ENCODE data around the gene KIAA0513. TPM values are rescaled to one million over a fixed set of nuclear protein-coding genes. Genes with fewer than 3 reads are reported as not detected.

Gene KIAA0513
- total RNA-seq, 1 donor from 2014 or later = 6.1 TPM

- Histone ChIP-seq H3K36me3 (no peaks in the 10 kb centered on the region), H3K4me3 (no peak overlapping the region), H4K20me1 (ENCODE audit: low read depth) (peaks cover 82% of the 10 kb centered on the region), H3K9ac (no peak overlapping the region), H2AFZ (replicated peaks) (no peak overlapping the region), H3K27me3 (no peaks in the 10 kb centered on the region), H3K4me2 (no peak overlapping the region), H3K9me3 (ENCODE audit: low read depth) (no peaks in the 10 kb centered on the region), H3K79me2 (ENCODE audit: low read depth) (peaks cover 94% of the 10 kb centered on the region), H3F3A (ENCODE audit: low read depth) (peaks cover 2% of the 10 kb centered on the region), H3K4me1 (peaks cover 22% of the 10 kb centered on the region), H3K27ac (no peak overlapping the region)
- H3K27ac Mint-ChIP-seq = no peak overlapping the region
- no peak overlapping the region for H3K4me3 Mint-ChIP-seq
- H3K36me3 Mint-ChIP-seq = peaks cover 8% of the 10 kb centered on the region
- TF ChIP-seq EZH2 (IDR thresholded peaks at IDR 0.05) = no peak
- no peak for DNase-seq (ENCODE audit: low spot score)
- H3K4me1 Mint-ChIP-seq = peaks cover 40% of the 10 kb centered on the region
- H3K27me3 Mint-ChIP-seq (ENCODE audit: insufficient read depth, low read depth) = no peaks in the 10 kb centered on the region
- no peaks in the 10 kb centered on the region for H3K9me3 Mint-ChIP-seq
Observed at GRCh38 chr16:85006639-85007038, 21.0 kb upstream of the KIAA0513 start.

GRCh38 chr16:85007496-85008214 lies 19.9 kb upstream of the KIAA0513 start:
- Histone ChIP-seq H3K4me3 (no peak overlapping the region), H2AFZ (replicated peaks) (no peak overlapping the region), H3K27me3 (no peaks in the 10 kb centered on the region), H3K4me1 (peaks cover 16% of the 10 kb centered on the region), H3K4me2 (no peak overlapping the region), H3K9me3 (ENCODE audit: low read depth) (no peaks in the 10 kb centered on the region), H3K27ac (no peak overlapping the region), H3F3A (ENCODE audit: low read depth) (peaks cover 9% of the 10 kb centered on the region), H3K9ac (no peak overlapping the region), H3K79me2 (ENCODE audit: low read depth) (peaks cover 84% of the 10 kb centered on the region), H3K36me3 (no peaks in the 10 kb centered on the region), H4K20me1 (ENCODE audit: low read depth) (peaks cover 71% of the 10 kb centered on the region)
- no peak for DNase-seq (ENCODE audit: low spot score)
- Mint-ChIP-seq H3K27me3 (ENCODE audit: insufficient read depth, low read depth) (peaks cover 3% of the 10 kb centered on the region), H3K4me1 (peaks cover 40% of the 10 kb centered on the region), H3K9me3 (no peaks in the 10 kb centered on the region), H3K27ac (no peak overlapping the region), H3K4me3 (no peak overlapping the region), H3K36me3 (peaks cover 4% of the 10 kb centered on the region)
- TF ChIP-seq EZH2phosphoT487 (IDR thresholded peaks at IDR 0.05) = no peak
- TF ChIP-seq CTCF (IDR thresholded peaks at IDR 0.05) = no peak
- no peak for TF ChIP-seq EZH2 (IDR thresholded peaks at IDR 0.05)

- H3F3A ChIP-seq (ENCODE audit: low read depth) = peaks cover 9% of the 10 kb centered on the region
- H3K4me1 ChIP-seq = peaks cover 10% of the 10 kb centered on the region
- no peaks in the 10 kb centered on the region for H3K27me3 ChIP-seq
- no peak for TF ChIP-seq CTCF (IDR thresholded peaks at IDR 0.05)
- TF ChIP-seq EZH2phosphoT487 (IDR thresholded peaks at IDR 0.05) = no peak
- no peak for TF ChIP-seq EZH2 (IDR thresholded peaks at IDR 0.05)
- no peak overlapping the region for H3K9ac ChIP-seq
- no peaks in the 10 kb centered on the region for H3K9me3 Mint-ChIP-seq
- no peak overlapping the region for H3K27ac ChIP-seq
- H3K36me3 ChIP-seq = no peaks in the 10 kb centered on the region
- no peak for DNase-seq (ENCODE audit: low spot score)
- H3K4me3 Mint-ChIP-seq = no peak overlapping the region
- peaks cover 78% of the 10 kb centered on the region for H3K79me2 ChIP-seq (ENCODE audit: low read depth)
- H3K27me3 Mint-ChIP-seq (ENCODE audit: insufficient read depth, low read depth) = peaks cover 3% of the 10 kb centered on the region
- no peaks in the 10 kb centered on the region for H3K9me3 ChIP-seq (ENCODE audit: low read depth)
- H4K20me1 ChIP-seq (ENCODE audit: low read depth) = peaks cover 65% of the 10 kb centered on the region
- peaks cover 34% of the 10 kb centered on the region for H3K4me1 Mint-ChIP-seq
- H3K27ac Mint-ChIP-seq = no peak overlapping the region
- no peak overlapping the region for H3K4me3 ChIP-seq
- H2AFZ ChIP-seq (replicated peaks) = no peak overlapping the region
- peaks cover 4% of the 10 kb centered on the region for H3K36me3 Mint-ChIP-seq
- no peak overlapping the region for H3K4me2 ChIP-seq
Observed at GRCh38 chr16:85008271-85008670, 19.3 kb upstream of the KIAA0513 start.

- Histone ChIP-seq H4K20me1 (ENCODE audit: low read depth) (peaks cover 44% of the 10 kb centered on the region), H3K9ac (peak overlapping the region; percentile 81), H3K4me2 (peak overlapping the region; percentile 92), H3K27ac (no peak overlapping the region), H3K4me3 (peak overlapping the region; percentile 77), H3K79me2 (ENCODE audit: low read depth) (peaks cover 56% of the 10 kb centered on the region), H3K36me3 (no peaks in the 10 kb centered on the region), H3K4me1 (peaks cover 6% of the 10 kb centered on the region), H3K9me3 (ENCODE audit: low read depth) (no peaks in the 10 kb centered on the region), H3F3A (ENCODE audit: low read depth) (peaks cover 9% of the 10 kb centered on the region), H3K27me3 (no peaks in the 10 kb centered on the region), H2AFZ (replicated peaks) (no peak overlapping the region)
- Mint-ChIP-seq H3K4me1 (peaks cover 23% of the 10 kb centered on the region), H3K36me3 (no peaks in the 10 kb centered on the region), H3K27ac (peak overlapping the region; percentile 72), H3K4me3 (peak overlapping the region; percentile 97), H3K9me3 (no peaks in the 10 kb centered on the region), H3K27me3 (ENCODE audit: insufficient read depth, low read depth) (peaks cover 3% of the 10 kb centered on the region)
- TF ChIP-seq EZH2phosphoT487 (IDR thresholded peaks at IDR 0.05) = no peak
- TF ChIP-seq CTCF (IDR thresholded peaks at IDR 0.05) = no peak
- TF ChIP-seq EZH2 (IDR thresholded peaks at IDR 0.05) = no peak
- no peak for DNase-seq (ENCODE audit: low spot score)
Observed at GRCh38 chr16:85010446-85010930, 17.1 kb upstream of the KIAA0513 start.

Data from neural progenitor cell (in vitro differentiated cells).